Frontal cortex (tissue), 4 donors: ENCODE results near the gene PRM1. TPM values are rescaled to one million over a fixed set of nuclear protein-coding genes. Genes with fewer than 3 reads are reported as not detected.
"Not testable (repeated sequence)": the region's sequence is repeated elsewhere in the genome, so short reads cannot be mapped to it uniquely, and the experiment has no call there.

Source experiments
- DNase-seq, 2 donors: peaks; one replicate each; pipeline ENCODE4 v3.0.0; 2012; ENCODE audit warnings: low spot score in 2 of 2
- FAIRE-seq: peaks from 2 replicates; lab custom pipeline; 2012; peaks lifted over from hg19 to GRCh38; lab: Jason Lieb, UNC
- total RNA-seq: library from RNA; depleted of rRNA; stranded (reverse); fragments of >200 nt; gene quantifications from one replicate; pipeline ENCODE4 v1.2.3, GENCODE V29; 2014
- donor health status: control.
- donor health status: control.
- donor health status: control.

Gene PRM1
- total RNA-seq, 1 donor from 2014 or later, result not detected

GRCh38 chr16:11298950-11299547 lies 17.9 kb upstream of the PRM1 start:
- not testable (repeated sequence) for DNase-seq, FAIRE-seq

DNA sequence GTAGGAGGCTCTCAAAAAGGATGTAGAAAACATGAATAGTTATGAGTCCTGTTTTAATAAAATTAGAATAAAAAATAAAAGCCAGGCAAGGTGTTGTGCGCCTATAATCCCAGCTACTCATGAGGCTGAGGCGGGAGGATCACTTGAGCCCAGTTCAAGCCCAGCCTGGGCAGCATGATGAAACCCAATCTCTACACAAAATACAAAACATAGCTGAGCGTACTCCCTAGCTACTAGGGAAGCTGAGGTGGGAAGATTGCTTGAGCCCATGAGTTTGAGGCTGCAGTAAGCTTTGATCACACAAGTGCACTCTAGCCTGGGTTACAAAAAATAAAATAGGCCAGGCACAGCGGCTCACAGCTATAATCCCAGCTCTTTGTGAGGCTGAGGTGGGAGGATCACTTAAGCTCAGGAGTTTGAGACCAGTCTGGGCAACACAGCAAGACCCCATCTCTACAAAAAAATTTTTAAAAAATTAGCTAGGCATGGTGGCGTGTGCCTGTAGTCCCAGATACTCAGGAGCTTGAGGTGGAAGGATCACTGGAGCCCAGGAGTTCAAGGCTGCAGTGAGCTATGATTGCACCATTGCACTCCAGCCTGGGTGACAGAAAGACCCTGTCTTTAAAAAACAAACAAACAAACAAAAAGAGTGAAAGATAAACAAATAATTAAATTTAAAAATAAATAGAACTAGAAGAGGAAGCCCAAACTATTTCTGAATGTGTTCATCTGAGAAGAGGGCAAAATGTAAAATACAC lies 17.2 kb upstream of the PRM1 start:
- FAIRE-seq, result no peak
- no peak for DNase-seq

DNA sequence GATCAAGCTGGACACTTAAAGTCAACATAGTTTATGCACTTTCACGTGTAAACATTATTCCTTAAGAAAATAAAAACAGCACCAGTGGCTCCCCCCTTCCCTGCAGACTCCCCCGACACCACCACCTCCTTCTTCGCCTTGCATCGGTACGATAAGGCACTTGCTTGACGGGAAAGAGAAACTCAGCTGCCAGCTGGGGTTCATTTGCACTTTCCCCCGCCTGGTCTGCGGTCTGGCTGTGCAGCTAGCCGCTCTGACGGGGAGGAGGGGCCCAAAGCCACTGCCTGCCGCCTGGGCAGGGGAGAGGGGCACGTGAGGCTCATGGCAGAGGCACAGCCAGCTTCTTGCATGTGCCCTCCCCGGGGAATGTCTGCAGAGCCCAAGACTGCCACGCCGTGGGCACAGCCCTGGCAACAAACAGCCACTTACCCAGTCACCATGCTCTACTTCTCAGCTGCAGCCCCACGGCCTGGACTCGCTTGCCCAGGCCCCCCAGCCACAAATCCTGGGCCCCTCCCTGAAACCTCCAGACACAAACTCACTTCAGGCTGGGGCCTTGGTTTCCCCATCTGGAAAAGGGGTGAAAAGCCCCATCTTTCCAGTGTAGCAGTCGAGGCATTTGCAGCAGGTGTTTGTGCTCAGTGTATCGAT lies 16.5 kb upstream of the PRM1 start:
- DNase-seq, result peak; percentile 40 to 55
- FAIRE-seq, result no peak

- DNase-seq, result no peak
- no peak for FAIRE-seq
These were observed 15.8 kb upstream of the PRM1 start for GRCh38 chr16:11296706-11297491.

DNA sequence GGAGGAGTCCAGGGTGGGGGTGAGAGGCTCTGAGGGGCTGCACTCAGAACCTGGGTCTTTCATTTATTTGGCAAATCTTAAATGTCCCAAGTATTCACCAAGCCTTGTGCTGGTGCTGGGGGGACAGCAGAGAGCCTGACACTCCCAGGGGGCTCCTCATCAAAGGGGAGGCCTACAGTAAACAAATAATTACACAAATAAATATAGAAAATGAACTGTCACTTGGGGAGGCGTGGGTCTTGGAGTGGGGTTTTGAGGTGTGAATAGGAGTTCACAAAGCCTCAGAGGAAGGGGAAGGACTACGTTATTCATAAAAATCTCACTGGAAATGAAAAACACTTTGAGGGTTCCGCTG lies 15.2 kb upstream of the PRM1 start:
- FAIRE-seq, result no peak

GRCh38 chr16:11295672-11296071 lies 14.5 kb upstream of the PRM1 start:
- DNase-seq, result no peak
- FAIRE-seq, result no peak

More for the DNA sequence above, 15.2 kb upstream of the PRM1 start:
- no peak for DNase-seq

- DNase-seq (no peak), FAIRE-seq (no peak)
These were observed 11.1 kb upstream of the PRM1 start for GRCh38 chr16:11292076-11292748.

GRCh38 chr16:11291091-11291703 lies 10.1 kb upstream of the PRM1 start:
- no peak for FAIRE-seq
- no peak for DNase-seq

DNA sequence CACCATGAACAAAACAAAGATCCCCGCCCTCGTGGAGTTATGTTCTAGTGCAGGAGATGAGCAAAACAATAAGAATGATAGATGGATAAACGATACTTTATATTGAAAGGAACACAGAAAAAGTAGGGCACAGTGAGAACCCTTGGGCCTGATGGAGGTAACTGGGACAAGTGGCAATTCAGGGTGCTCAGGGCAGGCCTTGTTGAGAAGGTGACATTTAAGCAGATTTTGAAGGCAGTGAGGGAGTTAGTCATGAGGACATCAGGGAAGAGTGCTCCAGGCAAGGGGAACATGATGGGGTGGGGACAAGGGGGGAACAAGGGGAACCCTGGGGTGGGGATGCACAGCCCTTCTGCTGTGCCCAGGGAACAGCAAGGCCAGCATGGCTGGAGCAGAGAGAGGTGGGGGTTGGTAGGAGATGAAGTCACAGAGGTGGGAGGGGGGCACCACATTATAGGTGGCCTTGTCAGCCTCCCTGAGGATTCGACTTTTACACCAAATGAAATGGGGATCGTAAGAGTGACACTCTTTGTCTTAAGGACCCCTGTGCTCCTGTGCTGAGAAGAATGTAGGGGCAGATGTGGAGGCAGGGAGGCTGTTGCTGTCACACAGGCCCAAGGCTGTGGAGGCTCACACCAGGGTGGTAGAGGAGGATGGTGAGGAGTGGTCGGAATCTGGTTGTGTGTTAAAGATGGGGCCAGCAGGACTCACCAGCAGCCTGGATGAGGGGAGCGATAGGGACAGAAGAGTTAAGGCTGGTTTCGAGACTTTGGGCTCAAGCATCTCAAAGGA lies 9.2 kb upstream of the PRM1 start:
- FAIRE-seq (no peak), DNase-seq (no peak)

- not testable (repeated sequence) for DNase-seq, FAIRE-seq
These were observed 8.6 kb upstream of the PRM1 start for GRCh38 chr16:11289696-11290095.

DNA sequence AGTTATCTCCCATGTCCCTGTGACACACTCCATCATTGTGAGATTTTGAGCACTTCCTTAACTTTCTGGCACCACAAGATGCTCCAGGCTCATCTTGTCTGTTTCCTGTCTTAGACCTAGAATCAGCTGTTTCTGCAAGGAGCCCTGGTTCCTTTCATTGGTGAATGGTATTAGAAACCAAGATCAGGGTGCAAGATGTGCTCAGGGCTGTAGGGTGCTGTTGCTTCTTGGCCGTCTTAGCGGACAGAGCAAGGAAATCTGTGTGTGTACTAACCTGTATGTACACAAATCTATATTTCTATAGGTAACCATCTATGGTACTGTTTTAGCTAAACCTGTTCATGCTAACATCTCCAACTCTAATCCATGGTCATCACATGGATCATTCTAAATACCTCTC lies 8.1 kb upstream of the PRM1 start:
- DNase-seq (no peak), FAIRE-seq (no peak)

GRCh38 chr16:11285842-11286241 lies 4.7 kb upstream of the PRM1 start:
- DNase-seq (no peak), FAIRE-seq (no peak)

GRCh38 chr16:11283820-11284248 lies 2.7 kb upstream of the PRM1 start:
- DNase-seq, result no peak
- FAIRE-seq, result no peak

DNA sequence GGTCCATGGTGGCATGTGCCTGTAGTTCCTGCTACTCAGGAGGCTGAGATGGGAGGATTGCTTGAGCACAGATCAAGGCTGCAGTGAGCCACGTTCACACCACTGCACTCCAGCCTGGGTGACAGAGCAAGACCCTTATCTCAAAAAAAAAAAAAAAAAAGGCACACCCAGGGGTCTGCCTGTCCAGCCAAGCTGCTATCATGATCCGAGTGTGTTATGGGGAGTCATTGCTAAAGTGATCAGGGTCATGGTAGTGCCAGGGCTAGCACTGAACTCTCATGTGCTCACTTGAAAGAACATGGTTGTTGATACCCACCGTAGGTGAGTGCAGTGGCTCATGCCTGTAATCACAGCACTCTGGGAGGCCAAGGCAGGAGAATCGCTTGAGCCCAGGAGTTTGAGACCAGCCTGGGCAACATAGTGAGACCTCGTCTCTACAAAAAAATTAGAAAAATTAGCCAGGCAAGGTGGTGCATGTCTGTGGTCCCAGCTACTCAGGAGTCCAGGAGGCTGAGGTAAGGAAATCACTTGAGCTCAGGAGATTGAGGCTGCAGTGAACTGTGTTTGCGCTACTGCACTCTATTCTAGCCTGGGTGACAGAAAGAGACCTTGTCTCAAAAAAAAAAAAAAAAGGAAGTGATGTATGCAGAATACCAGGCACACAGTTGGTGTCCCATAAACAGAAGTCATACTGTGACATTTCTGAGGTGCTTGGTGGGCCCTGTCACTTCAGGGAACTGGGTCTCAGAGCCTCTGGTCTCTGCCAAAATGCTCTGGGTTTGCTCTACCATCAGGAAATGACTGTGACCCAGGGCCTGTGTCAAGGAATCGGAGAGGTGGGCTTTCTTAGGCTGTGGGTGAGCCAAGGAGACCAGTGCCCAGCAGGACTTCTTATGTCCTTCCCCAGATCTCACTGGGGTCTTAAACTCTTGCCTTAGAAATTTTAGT lies 2.2 kb downstream of the PRM1 start:
- no peak for DNase-seq
- no peak for FAIRE-seq

DNA sequence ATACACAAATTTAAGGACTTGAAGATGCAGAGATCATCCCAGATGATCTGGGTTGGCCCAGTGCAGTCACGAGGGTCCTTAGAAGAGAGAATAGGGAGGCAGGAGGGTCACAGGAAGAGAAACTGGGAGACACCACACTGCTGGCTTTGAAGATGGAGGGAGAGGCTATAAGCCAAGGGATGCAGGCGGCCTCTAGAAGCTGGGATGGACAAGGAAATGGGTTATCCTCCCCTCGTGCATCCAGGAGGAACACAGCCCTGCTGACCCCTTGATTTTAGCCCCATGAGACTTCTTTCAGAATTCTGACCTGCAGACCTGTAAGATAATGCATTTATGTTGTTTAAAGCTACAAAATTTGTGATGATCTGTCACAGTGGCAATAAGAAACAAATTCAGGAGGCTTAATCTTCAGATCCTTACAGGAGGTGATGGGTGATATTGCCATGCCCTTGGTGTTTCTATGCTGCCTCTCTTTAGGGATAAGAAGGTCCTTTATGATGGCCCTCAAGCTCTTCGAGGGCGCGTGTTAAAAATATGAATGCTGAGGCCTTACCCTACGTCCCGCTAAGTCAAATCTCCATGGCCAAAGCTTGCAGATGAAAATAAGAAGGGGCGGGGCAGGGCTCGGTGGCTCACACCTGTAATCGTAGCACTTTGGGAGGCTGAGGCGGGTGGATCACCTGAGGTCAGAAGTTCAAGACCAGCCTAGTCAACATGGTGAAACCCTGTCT lies 3.4 kb downstream of the PRM1 start:
- FAIRE-seq (no peak), DNase-seq (no peak)

DNA sequence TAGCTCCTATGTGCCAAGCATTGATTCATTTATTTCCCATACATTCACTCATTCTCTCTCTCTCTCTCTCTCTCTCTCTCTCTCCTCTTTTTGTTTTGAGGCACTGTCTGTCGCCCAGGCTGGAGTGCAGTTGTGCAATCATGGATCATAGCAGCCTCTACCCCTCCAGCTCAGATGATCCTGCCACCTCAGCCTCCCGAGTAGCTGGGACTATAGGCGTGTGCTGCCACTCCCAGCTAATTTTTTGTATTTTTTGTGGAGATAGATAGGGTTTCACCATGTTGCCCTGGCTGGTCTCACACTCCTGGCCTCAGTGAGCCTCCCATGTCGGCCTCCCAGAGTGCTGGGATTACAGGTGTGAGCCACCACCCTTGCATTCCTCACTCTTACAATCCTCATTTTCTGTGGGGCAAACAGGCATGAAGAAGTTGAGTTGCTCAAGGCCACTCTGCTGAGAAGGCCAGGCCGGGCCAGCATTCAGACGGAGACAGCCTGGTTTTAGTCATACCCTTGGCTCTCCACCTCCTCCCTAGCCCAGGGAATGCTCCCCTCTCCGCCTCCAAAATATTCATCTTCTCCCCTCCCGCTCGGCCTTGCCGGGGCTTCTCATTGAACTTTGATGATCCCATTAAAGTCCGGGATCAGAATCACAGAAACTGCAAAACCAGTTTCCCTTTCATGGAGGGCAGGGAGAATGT lies 4.1 kb downstream of the PRM1 start:
- FAIRE-seq (no peak), DNase-seq (no peak)
